HepG2 (cell line): ENCODE data around the gene KREMEN1. TPM values are rescaled to one million over a fixed set of nuclear protein-coding genes. Genes with fewer than 3 reads are reported as not detected.

Experiments
- ATAC-seq: fragments of 200-7000 bp; cut with Tn5 transposase; 3 replicates; pipeline ENCODE4 v1.9.1; 2020; ENCODE audit warnings: mild to moderate bottlenecking, moderate library complexity
- BruUV-seq: library from RNA; stranded (reverse); fragments of 400-500 nt; replicated peaks from 2 replicates; lab custom pipeline; 2021; lab: Mats Ljungman, UMichigan
- CTCF ChIA-PET: fragments of 300-600 bp; formaldehyde crosslinking; extraction: SDS; loops from one replicate; lab custom pipeline; 2021; ENCODE audit warnings: low total read pairs, inconsistent platforms, low intra/inter-chr PET ratio; lab: Yijun Ruan, JAX
- POLR2A ChIA-PET: fragments of 350-600 bp; sonication (Branson Sonifier 250); formaldehyde crosslinking; loops from one replicate; lab custom pipeline; 2020; ENCODE audit warnings: antibody characterized with exemption, inconsistent platforms; lab: Yijun Ruan, JAX
- DNase-seq: peaks from one replicate; pipeline ENCODE4 v3.0.0-alpha.2; 2015; ENCODE audit warnings: low spot score
- FAIRE-seq: peaks from 3 replicates; lab custom pipeline; 2011; peaks lifted over from hg19 to GRCh38; lab: Jason Lieb, UNC
- H2AFZ ChIP-seq: one replicate; pipeline ENCODE4 v1.6.1; 2011; ENCODE audit warnings: low read length, inconsistent platforms
- H3K27ac ChIP-seq: fragments of 300-600 bp; 3 replicates; pipeline ENCODE4 v1.8.0; 2011; ENCODE audit warnings: mixed run types, mild to moderate bottlenecking, mixed read lengths, low read length, inconsistent platforms; ENCODE audit not compliant: insufficient read depth; ENCODE audit errors: extremely low read length
- H3K27me3 ChIP-seq, 2 experiments: fragments of 200-600 bp in 1 of 2; 2 replicates in 1 of 2; 3 replicates in 1 of 2; pipeline versions ENCODE4 v1.6.0 to v1.8.0; 2011; ENCODE audit warnings: low read length in 2 of 2, mild to moderate bottlenecking in 2 of 2, moderate library complexity in 2 of 2, inconsistent platforms in 1 of 2; ENCODE audit not compliant: insufficient read depth in 2 of 2, control insufficient read depth in 1 of 2
- H3K36me3 ChIP-seq, 2 experiments: fragments of 200-600 bp in 1 of 2; replicated peaks in 1 of 2; 2 replicates in 1 of 2; 3 replicates in 1 of 2; pipeline versions ENCODE4 v1.5.1 to v1.8.0; 2011; ENCODE audit warnings: low read length in 2 of 2, inconsistent platforms in 1 of 2; ENCODE audit not compliant: insufficient read depth in 2 of 2, control insufficient read depth in 1 of 2
- H3K4me1 ChIP-seq: 2 replicates; pipeline ENCODE4 v1.5.1; 2012; ENCODE audit warnings: low read length, inconsistent platforms; ENCODE audit not compliant: insufficient read depth
- H3K4me2 ChIP-seq: 2 replicates; pipeline ENCODE4 v1.6.0; 2011; ENCODE audit warnings: low read depth, low read length, inconsistent platforms
- H3K4me3 ChIP-seq, 3 experiments: fragments of 200-600 bp in 1 of 3; sonication (generic), shearing (Covaris generic) in 1 of 3; replicated peaks in 1 of 3; 2 replicates each; pipeline ENCODE4 v1.5.1; 2011 to 2016; ENCODE audit warnings: low read length in 3 of 3, inconsistent platforms in 2 of 3, low read depth in 2 of 3, mild to moderate bottlenecking in 2 of 3, control low read depth in 1 of 3, mixed read lengths in 1 of 3; ENCODE audit not compliant: insufficient read depth in 1 of 3
- H3K79me2 ChIP-seq: one replicate; pipeline ENCODE4 v1.6.1; 2011; ENCODE audit warnings: low read length, inconsistent platforms; ENCODE audit not compliant: insufficient read depth
- H3K9ac ChIP-seq: 2 replicates; pipeline ENCODE4 v1.6.0; 2011; ENCODE audit warnings: mild to moderate bottlenecking, low read depth, low read length, inconsistent platforms; ENCODE audit not compliant: insufficient read depth
- H3K9me3 ChIP-seq: 2 replicates; pipeline ENCODE4 v1.5.1; 2012; ENCODE audit warnings: mild to moderate bottlenecking, low read length
- H4K20me1 ChIP-seq: 2 replicates; pipeline ENCODE4 v1.6.0; 2011; ENCODE audit warnings: inconsistent platforms, mild to moderate bottlenecking, low read length, moderate library complexity; ENCODE audit not compliant: insufficient read depth
- ARNT2 ChIP-seq: sonication (generic); formaldehyde crosslinking; IDR thresholded peaks from 2 replicates; pipeline ENCODE4 v1.8.0; 2022; ENCODE audit warnings: mild to moderate bottlenecking, low read depth, missing genetic modification reagents, moderate library complexity
- MEF2D ChIP-seq: sonication (generic); formaldehyde crosslinking; IDR thresholded peaks from 2 replicates; pipeline ENCODE4 v1.5.1; 2020; ENCODE audit warnings: mild to moderate bottlenecking, missing genetic modification reagents
- MYPOP ChIP-seq: sonication (generic); formaldehyde crosslinking; IDR thresholded peaks from 2 replicates; pipeline ENCODE4 v1.8.1; 2023; ENCODE audit warnings: mild to moderate bottlenecking, moderate library complexity, missing genetic modification reagents
- RERE ChIP-seq: IDR thresholded peaks from 2 replicates; pipeline ENCODE4 v1.6.1; 2016; ENCODE audit warnings: low read depth, missing genetic modification reagents, missing compliant biosample characterization
- TEAD3 ChIP-seq: optimal IDR thresholded peaks from 2 replicates; pipeline ENCODE3; 2016; ENCODE audit warnings: borderline replicate concordance
- THAP11 ChIP-seq: IDR thresholded peaks from 2 replicates; pipeline ENCODE4 v1.6.1; 2016; ENCODE audit warnings: missing biosample characterization, missing genetic modification reagents
- ZNF670 ChIP-seq: sonication (generic); formaldehyde crosslinking; IDR thresholded peaks from 2 replicates; pipeline ENCODE4 v1.8.0; 2022; ENCODE audit warnings: mild to moderate bottlenecking, missing genetic modification reagents, borderline replicate concordance
- WGBS: methylation state at CpG from one replicate; pipeline ENCODE4 v1.1.6; 2017; ENCODE audit warnings: low lambda C conversion rate; 5-methylcytosine and 5-hydroxymethylcytosine counted together
- in situ Hi-C: cut with HindIII; loops from 2 replicates; pipeline ENCODE4 v1.10.0; 2017; ENCODE audit warnings: low pct_unique_long_range_greater_than_20kb; ENCODE audit not compliant: extremely low pct_ligation_motif_present
- intact Hi-C: fragments of 100-400 bp; cut with micrococcal nuclease; formaldehyde crosslinking; loops from one replicate; pipeline ENCODE4 v1.10.0; 2022; ENCODE audit not compliant: unreplicated experiment
- polyA plus RNA-seq, 8 experiments: library from polyadenylated mRNA; depleted of rRNA in 3 of 8; stranded (reverse) in 7 of 8; unstranded in 1 of 8; fragments of >200 nt; fragmentation: Illumina TruSeq in 4 of 8; extraction: Trizol in 4 of 8; gene quantifications; 2 replicates each; pipeline versions ENCODE4 v1.2.1 to v1.2.3, GENCODE V29; 2011 to 2016; ENCODE audit warnings: low read depth in 4 of 8, missing spikeins in 1 of 8, mixed read lengths in 1 of 8; ENCODE audit not compliant: insufficient read depth in 1 of 8
- total RNA-seq, 5 experiments: library from RNA; depleted of rRNA; stranded (reverse); fragments of >200 nt; fragmentation: Illumina TruSeq; extraction: Trizol; gene quantifications; 2 replicates each; pipeline ENCODE4 v1.2.3, GENCODE V29; 2016; ENCODE audit warnings: low read depth in 1 of 5
- TF ChIP-seq, protein P1 (sequence below): sonication (generic); formaldehyde crosslinking; IDR thresholded peaks from 2 replicates; pipeline ENCODE4 v1.4.0; 2020; ENCODE audit warnings: mild to moderate bottlenecking, low read depth, missing genetic modification reagents

Gene KREMEN1
- total and polyA plus RNA-seq, 2 of the 13 experiments (the other 11 are each of a cell fraction or from before 2014, with no cell fraction given) = 9.8 to 13.8 TPM

GRCh38 chr22:29128891-29129807 lies 56.3 kb downstream of the KREMEN1 start:
- Histone ChIP-seq H3K4me1 (peaks cover 30% of the 10 kb centered on the region), H3K9ac (no peak overlapping the region), H3K36me3 (no peaks in the 10 kb centered on the region; a peak in 2 of 5 replicates), H2AFZ (no peak overlapping the region), H3K4me3 (no peak overlapping the region), H3K79me2 (no peaks in the 10 kb centered on the region), H4K20me1 (no peaks in the 10 kb centered on the region), H3K9me3 (no peaks in the 10 kb centered on the region; the same call in 1 of the 2 replicates), H3K27me3 (no peaks in the 10 kb centered on the region), H3K4me2 (no peak overlapping the region), H3K27ac (no peak overlapping the region)
- BruUV-seq = no TSS peak
- no peak for TF ChIP-seq ARNT2 (CRISPR knock-in tag)
- TF ChIP-seq, protein P1, sequence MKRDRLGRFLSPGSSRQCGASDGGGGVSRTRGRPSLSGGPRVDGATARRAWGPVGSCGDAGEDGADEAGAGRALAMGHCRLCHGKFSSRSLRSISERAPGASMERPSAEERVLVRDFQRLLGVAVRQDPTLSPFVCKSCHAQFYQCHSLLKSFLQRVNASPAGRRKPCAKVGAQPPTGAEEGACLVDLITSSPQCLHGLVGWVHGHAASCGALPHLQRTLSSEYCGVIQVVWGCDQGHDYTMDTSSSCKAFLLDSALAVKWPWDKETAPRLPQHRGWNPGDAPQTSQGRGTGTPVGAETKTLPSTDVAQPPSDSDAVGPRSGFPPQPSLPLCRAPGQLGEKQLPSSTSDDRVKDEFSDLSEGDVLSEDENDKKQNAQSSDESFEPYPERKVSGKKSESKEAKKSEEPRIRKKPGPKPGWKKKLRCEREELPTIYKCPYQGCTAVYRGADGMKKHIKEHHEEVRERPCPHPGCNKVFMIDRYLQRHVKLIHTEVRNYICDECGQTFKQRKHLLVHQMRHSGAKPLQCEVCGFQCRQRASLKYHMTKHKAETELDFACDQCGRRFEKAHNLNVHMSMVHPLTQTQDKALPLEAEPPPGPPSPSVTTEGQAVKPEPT (CRISPR knock-in tag) = no peak
- ATAC-seq (no peak), FAIRE-seq (no peak), DNase-seq (no peak)
- intact Hi-C loops = no loop called here
- 92% methylated on average over 9 of the region's 13 CpGs for WGBS
- in situ Hi-C loops = no loop called here
- ChIA-PET POLR2A (no interaction called here), CTCF (no interaction called here)

GRCh38 chr22:29129808-29130140 lies 56.9 kb downstream of the KREMEN1 start:
- ATAC-seq (no peak), DNase-seq (no peak)
- Histone ChIP-seq H4K20me1 (no peaks in the 10 kb centered on the region), H2AFZ (no peak overlapping the region), H3K27ac (no peak overlapping the region), H3K4me2 (no peak overlapping the region), H3K79me2 (no peaks in the 10 kb centered on the region), H3K27me3 (no peaks in the 10 kb centered on the region), H3K9me3 (no peaks in the 10 kb centered on the region; the same call in 1 of the 2 replicates), H3K4me3 (no peak overlapping the region)
- intact Hi-C loops = no loop called here
- in situ Hi-C loops = no loop called here
- BruUV-seq = no TSS peak
- 97% methylated on average over 2 of the region's 2 CpGs for WGBS
- CTCF ChIA-PET = no interaction called here
- no peak for TF ChIP-seq MEF2D
- TF ChIP-seq TEAD3 (CRISPR knock-in tag) = no peak
- no peak for TF ChIP-seq THAP11 (CRISPR knock-in tag)
- TF ChIP-seq RERE (CRISPR knock-in tag) = no peak
- no peak for TF ChIP-seq MYPOP (CRISPR knock-in tag)
- TF ChIP-seq ZNF670 = no peak
- TF ChIP-seq, all 625 proteins: peak for 0
- Histone ChIP-seq H3K4me1 (peaks cover 31% of the 10 kb centered on the region), H3K9ac (no peak overlapping the region), H3K36me3 (no peaks in the 10 kb centered on the region; a peak in 2 of 5 replicates)
- FAIRE-seq = no peak
- POLR2A ChIA-PET = no interaction called here
